Measurements from ENCODE around the gene TARDBP.
A peak's percentile ranks its signal among the peaks of the same experiment; 100 is the strongest.
"Not testable (repeated sequence)": the region's sequence is repeated elsewhere in the genome, so short reads cannot be mapped to it uniquely, and the experiment has no call there.

Gene TARDBP

GRCh38 chr1:11012260-11013159, at the start of gene TARDBP:
Gene TARDBP (plus strand): TSS chr1:11012654. CDS start chr1:11013728, 1,074 bp downstream.
- DNase-seq = peak; percentile 47 to 98 (median 88)

DNA sequence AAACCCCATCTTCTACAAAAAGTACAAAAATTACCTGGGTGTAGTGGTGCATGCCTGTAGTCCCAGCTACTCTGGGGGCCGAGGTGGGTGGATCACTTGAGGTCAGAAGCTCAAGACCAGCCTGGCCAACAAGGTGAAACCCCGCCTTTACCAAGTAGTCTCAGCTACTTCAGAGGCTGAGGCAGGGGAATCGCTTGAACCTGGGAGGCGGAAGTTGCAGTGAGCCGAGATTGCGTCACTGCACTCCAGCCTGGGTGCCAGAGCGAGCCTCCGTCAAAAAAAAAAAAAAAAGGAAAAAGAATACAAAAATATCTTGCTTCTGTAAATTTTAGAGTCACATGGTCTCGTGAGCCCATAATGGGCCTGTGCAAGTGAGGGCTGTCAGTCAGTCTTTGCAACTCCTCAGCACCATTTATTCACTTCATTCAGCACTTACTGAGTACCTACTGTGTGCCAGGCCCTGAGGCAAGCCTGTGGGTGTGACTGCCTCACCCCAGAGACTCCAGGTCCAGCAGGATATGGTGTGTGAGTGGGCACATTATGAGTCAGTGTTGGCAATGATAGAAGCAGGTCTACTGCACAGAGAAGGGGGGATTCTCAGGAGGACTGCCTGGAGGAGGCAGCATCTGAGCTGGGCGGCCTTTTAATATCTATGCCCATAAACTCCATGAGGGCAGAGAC, 46.8 kb upstream of the TARDBP start:
- no peak for DNase-seq

GRCh38 chr1:10967090-10967489, 45.4 kb upstream of the TARDBP start:
- no peak for DNase-seq

GRCh38 chr1:10968411-10968826, 44.0 kb upstream of the TARDBP start:
- no peak for DNase-seq

- peak in 2 of 56 donors; percentile 22 to 25 for DNase-seq
These were observed 43.0 kb upstream of the TARDBP start for GRCh38 chr1:10969267-10969970.

DNA sequence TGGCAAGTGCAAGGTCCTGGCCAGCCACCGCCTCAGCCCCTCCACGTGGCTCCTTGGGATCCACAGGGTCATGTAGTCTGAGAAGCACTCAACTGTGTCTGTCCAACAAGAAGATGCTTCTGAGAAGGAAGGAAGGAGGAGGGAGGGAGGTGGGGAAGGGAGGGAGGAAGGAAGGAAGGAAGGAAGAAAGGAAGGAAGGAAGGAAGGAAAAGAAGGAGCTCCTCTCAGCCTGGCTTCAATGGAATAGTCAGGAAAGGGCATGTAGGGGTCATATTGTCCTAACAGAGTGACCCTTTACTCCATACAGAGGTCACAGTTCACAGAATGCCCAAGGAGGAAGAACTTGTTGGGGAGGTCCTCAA, 42.5 kb upstream of the TARDBP start:
- DNase-seq = no peak

GRCh38 chr1:10973552-10973951, 38.9 kb upstream of the TARDBP start:
- no peak for DNase-seq

DNA sequence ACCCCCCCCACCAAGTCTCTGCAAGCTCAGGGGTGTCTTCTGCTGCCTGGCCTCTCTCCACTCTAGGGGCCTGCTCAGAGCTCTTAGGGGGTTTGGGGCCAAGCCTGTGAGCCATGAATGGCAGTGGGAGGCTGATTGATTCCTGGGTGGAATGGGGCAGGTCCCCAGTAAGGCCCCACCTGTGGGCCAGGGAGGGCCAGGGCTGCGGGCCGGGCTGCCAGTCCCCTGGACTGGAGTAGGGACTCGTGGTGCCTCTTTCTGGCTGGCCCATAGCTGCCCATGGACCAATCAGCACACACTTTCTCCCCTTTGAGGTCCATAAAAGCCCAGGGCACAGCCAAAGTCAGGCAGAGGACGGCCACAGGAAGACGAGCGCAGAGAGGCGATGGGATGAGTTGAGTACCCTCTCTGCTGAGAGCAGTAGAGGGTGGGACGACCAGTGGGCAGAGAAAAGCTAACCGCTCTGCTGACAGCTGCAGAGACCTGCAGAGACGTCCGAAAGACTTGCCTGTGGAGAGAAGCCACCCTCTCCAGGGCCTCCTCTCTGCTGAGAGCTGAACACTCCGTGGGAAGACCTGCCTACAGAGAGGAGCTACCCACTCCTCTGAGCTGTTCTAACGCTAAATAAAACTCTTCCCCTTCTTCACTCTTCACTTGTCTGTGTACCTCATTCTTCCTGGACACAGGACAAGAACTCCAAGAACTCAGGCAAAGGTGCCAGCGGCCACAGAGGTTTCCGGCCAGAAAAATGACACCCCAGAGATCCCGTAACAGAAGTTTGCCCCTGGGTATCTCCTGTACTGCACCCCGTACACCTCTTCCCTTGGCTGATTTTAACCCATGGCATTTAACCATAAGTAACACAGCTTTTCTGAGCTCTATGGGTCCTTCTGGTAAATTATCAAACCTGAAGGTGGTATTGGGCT, 38.2 kb upstream of the TARDBP start:
- no peak for DNase-seq

DNA sequence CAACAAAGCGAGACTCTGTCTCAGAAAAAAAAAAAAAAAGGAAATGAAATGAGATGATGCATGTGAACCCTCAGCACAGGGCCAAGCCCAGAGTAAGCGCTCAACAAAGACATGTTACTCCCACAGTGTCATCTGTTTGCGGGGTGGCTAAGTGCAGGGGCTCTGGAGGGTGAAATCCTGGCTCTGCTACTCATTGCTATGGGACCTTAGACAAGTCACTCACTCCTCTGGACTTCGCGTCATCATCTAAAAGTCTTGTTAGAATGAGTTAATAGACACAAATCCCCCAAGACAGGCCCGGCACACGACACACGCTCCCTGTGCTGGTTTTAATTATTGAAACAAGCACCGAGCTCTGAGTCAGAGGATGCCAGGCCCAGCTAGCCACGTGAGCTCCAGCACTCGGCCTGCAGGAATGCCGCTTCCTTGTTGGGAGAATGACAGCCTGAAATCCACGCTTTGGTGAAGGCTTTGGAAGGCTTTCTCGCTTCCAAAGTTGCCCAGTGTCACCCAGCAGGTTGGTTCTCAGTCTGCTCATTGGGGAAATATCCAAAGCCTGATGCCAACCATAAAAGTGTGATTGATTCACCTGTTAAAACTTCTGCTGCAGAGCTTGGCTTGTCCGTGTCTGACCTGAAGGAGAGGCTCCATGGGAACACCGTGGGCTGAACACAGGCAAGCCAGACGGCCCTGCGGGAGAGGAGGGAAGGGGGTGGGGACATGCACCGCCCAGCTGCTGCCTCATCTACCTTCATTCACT, 36.7 kb upstream of the TARDBP start:
- DNase-seq = peak in 21 of 56 donors; percentile 8 to 52 (median 30)

- DNase-seq = no peak
These were observed 33.7 kb upstream of the TARDBP start for GRCh38 chr1:10978719-10979118.

DNA sequence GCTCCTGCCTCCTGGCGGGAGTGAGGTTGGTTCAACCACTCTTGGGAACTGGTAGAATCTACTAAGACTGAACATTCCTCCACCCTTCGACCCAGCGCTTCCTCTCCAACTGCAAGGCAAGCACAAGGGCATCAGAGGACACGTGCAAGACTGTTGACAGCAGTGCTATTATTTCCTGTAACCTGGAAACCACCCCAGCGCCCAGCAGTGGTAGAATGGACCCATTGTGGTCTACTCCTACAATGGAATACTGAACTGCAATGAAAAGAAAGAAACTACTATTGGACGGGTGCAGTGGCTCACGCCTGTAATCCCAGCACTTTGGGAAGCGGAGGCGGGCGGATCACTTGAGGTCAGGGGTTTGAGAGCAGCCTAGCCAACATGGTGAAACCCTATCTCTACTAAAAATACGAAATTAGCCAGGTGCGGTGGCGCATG, 33.0 kb upstream of the TARDBP start:
- DNase-seq = peak in 53 of 56 donors; percentile 9 to 91 (median 69)

DNA sequence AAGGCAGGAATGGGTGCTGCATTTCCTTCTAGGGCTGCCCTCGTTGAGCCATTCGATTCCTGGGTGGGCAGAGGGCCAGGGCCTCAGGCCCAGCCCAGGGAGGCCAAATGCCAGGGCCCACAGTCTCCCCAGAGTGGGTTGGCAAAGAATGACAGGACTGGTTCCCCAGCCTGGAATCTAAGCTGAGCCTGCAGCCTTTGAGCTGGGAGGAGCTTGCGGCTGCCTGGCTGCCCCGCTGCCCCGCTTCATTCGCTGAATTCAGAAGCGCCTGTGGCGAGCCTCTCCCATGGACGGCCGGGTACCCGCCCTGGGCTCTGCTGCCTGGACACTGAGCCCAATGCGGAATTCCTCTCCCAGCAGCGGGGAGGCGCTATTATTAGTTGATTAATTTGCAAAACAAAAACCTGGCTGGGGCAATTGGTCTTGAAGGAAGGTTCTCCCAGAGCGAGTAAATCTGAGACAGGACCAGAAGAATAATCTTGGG, 32.3 kb upstream of the TARDBP start:
- DNase-seq = peak; percentile 15 to 95 (median 80)

DNA sequence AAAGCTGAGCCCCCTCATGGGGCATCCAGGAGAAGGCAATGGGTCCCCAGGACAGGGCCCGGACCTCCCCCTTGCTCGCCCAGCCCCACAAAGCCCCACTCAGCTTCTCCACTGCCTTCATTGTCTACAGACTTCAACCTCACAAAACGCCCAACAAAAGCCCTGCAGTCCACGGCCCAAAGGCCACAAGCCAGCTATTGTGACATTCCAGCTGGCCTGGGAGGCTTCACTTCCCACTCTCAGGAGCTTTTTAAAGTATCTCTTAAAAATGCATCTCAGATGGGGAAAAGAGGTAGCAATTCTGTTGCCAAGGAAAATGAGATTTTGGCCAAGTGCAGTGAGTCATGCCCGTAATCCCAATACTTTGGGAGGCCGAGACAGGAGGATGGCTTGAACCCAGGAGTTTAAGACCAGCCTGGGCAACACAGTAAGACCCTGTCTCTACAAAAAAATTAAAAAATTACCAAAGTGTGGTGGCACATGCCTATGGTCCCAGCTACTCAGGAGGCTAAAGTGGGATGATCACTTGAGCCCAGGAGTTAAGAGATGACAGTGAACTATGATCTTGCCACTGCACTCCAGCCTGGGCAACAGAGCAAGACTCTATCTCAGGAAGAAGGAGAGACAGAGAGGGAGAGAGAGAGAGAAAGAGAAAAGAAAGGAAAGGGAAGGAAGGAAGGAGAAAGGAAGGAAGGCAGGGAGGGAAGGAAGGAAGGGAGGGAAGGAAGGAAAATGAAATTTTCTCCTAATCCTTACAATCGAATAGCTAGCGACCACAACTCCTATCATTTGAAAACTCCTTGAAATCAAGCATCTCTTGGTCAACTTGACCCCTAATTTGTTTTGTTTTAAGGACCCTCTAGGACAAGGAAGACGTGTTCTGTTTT, 31.4 kb upstream of the TARDBP start:
- peak in 53 of 56 donors; percentile 9 to 89 (median 71) for DNase-seq

GRCh38 chr1:10986525-10986890, 25.9 kb upstream of the TARDBP start:
- no peak for DNase-seq

GRCh38 chr1:10987840-10988417, 24.5 kb upstream of the TARDBP start:
- no peak for DNase-seq

- no peak for DNase-seq
These were observed 23.4 kb upstream of the TARDBP start for GRCh38 chr1:10989095-10989494.

- DNase-seq = not testable (repeated sequence)
These were observed 22.4 kb upstream of the TARDBP start for GRCh38 chr1:10989920-10990516.

GRCh38 chr1:10990828-10991227, 21.6 kb upstream of the TARDBP start:
- DNase-seq = no peak
